ENCODE results near the gene MYOF. TPM values are rescaled to one million over a fixed set of nuclear protein-coding genes. Genes with fewer than 3 reads are reported as not detected.
A peak's percentile ranks its signal among the peaks of the same experiment; 100 is the strongest.
"Not testable (repeated sequence)": the region's sequence is repeated elsewhere in the genome, so short reads cannot be mapped to it uniquely, and the experiment has no call there.

MYOF gene
- total RNA-seq, 2 donors from 2014 or later = 21.1 to 25.7 TPM

- H3K4me1 ChIP-seq = no peaks in the 10 kb centered on the region
- H3K4me3 ChIP-seq = no peak overlapping the region
- no peaks in the 10 kb centered on the region for H3K27me3 ChIP-seq
- ATAC-seq = peak; percentile 87
- no peaks in the 10 kb centered on the region for H3K36me3 ChIP-seq (replicated peaks in 1 of 2; ENCODE audit: insufficient read depth in 1 of 2, low read depth in 2 of 2)
- WGBS, 2 donors = 46 to 48% methylated on average over 20 of the region's 20 CpGs
- peak; percentile 73 to 79 (median 75) for DNase-seq
- intact Hi-C loops (cut with DNase I) = loop anchor here (10.0 kb wide), 1 partner anchor 204 kb away; no protein-coding TSS in a partner anchor
- peak; percentile 61 to 86 (median 78) for TF ChIP-seq CTCF (IDR thresholded peaks at IDR 0.05)
- no peak for TF ChIP-seq POLR2A (IDR thresholded peaks at IDR 0.05)
- no peak overlapping the region for H3K27ac ChIP-seq
- no peaks in the 10 kb centered on the region for H3K9me3 ChIP-seq
These were observed 193.2 kb downstream of the MYOF start for GRCh38 chr10:93288679-93289634.

GRCh38 chr10:93287775-93288174 lies 194.4 kb downstream of the MYOF start:
- Histone ChIP-seq H3K4me3 (no peak overlapping the region), H3K27me3 (no peaks in the 10 kb centered on the region), H3K36me3 (replicated peaks in 1 of 2; ENCODE audit: insufficient read depth in 1 of 2, low read depth in 2 of 2) (no peaks in the 10 kb centered on the region), H3K4me1 (no peaks in the 10 kb centered on the region), H3K27ac (no peak overlapping the region), H3K9me3 (no peaks in the 10 kb centered on the region)
- 82 to 88% methylated on average over 1 of the region's 1 CpG for WGBS, 2 donors
- no peak for ATAC-seq
- TF ChIP-seq POLR2A (IDR thresholded peaks at IDR 0.05) (no peak), CTCF (IDR thresholded peaks at IDR 0.05) (no peak)
- intact Hi-C loops (cut with DNase I) = loop anchor here (10.0 kb wide), 1 partner anchor 203 kb away; no protein-coding TSS in a partner anchor
- no peak for DNase-seq

GRCh38 chr10:93284246-93284645 lies 197.9 kb downstream of the MYOF start:
- H3K27me3 ChIP-seq; H3K27ac ChIP-seq; H3K4me3 ChIP-seq; H3K9me3 ChIP-seq; H3K4me1 ChIP-seq; DNase-seq; ATAC-seq; H3K36me3 ChIP-seq (replicated peaks in 1 of 2; ENCODE audit: insufficient read depth in 1 of 2, low read depth in 2 of 2): not testable (repeated sequence)
- WGBS, 2 donors = 77 to 79% methylated on average over 10 to 11 of the region's 11 CpGs
- intact Hi-C loops (cut with DNase I) = loop anchor here (10.0 kb wide), 1 partner anchor 199 kb away; no protein-coding TSS in a partner anchor

- Histone ChIP-seq H3K27ac (no peak overlapping the region), H3K4me1 (no peaks in the 10 kb centered on the region), H3K27me3 (no peaks in the 10 kb centered on the region), H3K9me3 (no peaks in the 10 kb centered on the region), H3K4me3 (no peak overlapping the region), H3K36me3 (replicated peaks in 1 of 2; ENCODE audit: insufficient read depth in 1 of 2, low read depth in 2 of 2) (no peaks in the 10 kb centered on the region)
- WGBS, 2 donors = 86 to 89% methylated on average over 3 of the region's 3 CpGs
- no peak for ATAC-seq
- DNase-seq = no peak
- intact Hi-C loops (cut with DNase I) = loop anchor here (10.0 kb wide), 1 partner anchor 197 kb away; no protein-coding TSS in a partner anchor
- TF ChIP-seq POLR2A (IDR thresholded peaks at IDR 0.05) = no peak
- no peak for TF ChIP-seq CTCF (IDR thresholded peaks at IDR 0.05)
These were observed 200.8 kb downstream of the MYOF start for GRCh38 chr10:93281367-93281720.

GRCh38 chr10:93280699-93281366 lies 201.3 kb downstream of the MYOF start:
- DNase-seq (no peak), ATAC-seq (no peak)
- no peaks in the 10 kb centered on the region for H3K27me3 ChIP-seq
- no peaks in the 10 kb centered on the region for H3K36me3 ChIP-seq (replicated peaks in 1 of 2; ENCODE audit: insufficient read depth in 1 of 2, low read depth in 2 of 2)
- H3K4me1 ChIP-seq = no peaks in the 10 kb centered on the region
- no peak for TF ChIP-seq POLR2A (IDR thresholded peaks at IDR 0.05)
- TF ChIP-seq CTCF (IDR thresholded peaks at IDR 0.05) = no peak
- intact Hi-C loops (cut with DNase I) = loop anchor here (10.0 kb wide), 1 partner anchor 196 kb away; no protein-coding TSS in a partner anchor
- H3K9me3 ChIP-seq = no peaks in the 10 kb centered on the region
- WGBS, 2 donors = 64 to 71% methylated on average over 8 of the region's 8 CpGs
- no peak overlapping the region for H3K27ac ChIP-seq
- no peak overlapping the region for H3K4me3 ChIP-seq
